Measurements from ENCODE around the gene CHN2. TPM values are rescaled to one million over a fixed set of nuclear protein-coding genes. Genes with fewer than 3 reads are reported as not detected.

Gene CHN2
- total RNA-seq, 2 experiments from 2014 or later: 2.1 to 3.5 TPM

DNA sequence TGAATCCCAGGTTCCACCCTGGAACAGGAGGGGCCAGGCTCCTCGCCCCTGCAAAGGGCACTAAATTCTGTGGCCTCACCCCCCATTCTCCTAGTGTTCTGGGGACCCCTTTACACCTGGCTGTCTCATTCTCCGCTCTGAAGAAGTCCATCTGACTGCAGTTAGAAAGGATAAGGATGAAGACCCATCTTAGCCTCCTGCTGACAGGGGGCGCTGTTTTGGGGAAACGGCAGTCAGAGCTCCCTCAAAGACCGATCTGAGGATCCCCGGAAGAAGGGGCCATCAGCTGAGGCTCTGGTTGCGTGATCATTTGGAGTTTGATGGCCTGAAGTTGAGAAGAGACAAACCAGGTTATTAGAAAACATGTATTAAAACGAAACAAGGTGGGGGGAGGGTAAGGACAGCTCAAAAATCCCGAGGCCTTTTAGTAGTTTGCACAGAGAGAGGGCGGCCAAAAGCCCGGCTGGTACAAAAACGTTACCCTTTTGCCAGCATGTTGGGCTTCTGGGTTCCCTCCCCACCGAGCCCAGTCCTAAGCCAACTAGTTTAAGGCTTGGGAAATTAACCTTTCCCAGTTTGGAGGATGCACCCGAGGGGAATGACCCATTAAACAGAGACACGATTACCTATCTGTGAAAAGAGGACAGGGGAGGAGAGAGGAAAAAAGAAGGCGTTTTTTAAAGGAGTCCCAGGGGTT lies 102.8 kb downstream of the CHN2 start:
- ATAC-seq (ENCODE audit: poor library complexity): no peak
- H3K4me3 Mint-ChIP-seq: no peak overlapping the region
- H3K36me3 Mint-ChIP-seq (ENCODE audit: low read depth): no peaks in the 10 kb centered on the region
- no peaks in the 10 kb centered on the region for H3K27me3 Mint-ChIP-seq
- TF ChIP-seq, protein P1, sequence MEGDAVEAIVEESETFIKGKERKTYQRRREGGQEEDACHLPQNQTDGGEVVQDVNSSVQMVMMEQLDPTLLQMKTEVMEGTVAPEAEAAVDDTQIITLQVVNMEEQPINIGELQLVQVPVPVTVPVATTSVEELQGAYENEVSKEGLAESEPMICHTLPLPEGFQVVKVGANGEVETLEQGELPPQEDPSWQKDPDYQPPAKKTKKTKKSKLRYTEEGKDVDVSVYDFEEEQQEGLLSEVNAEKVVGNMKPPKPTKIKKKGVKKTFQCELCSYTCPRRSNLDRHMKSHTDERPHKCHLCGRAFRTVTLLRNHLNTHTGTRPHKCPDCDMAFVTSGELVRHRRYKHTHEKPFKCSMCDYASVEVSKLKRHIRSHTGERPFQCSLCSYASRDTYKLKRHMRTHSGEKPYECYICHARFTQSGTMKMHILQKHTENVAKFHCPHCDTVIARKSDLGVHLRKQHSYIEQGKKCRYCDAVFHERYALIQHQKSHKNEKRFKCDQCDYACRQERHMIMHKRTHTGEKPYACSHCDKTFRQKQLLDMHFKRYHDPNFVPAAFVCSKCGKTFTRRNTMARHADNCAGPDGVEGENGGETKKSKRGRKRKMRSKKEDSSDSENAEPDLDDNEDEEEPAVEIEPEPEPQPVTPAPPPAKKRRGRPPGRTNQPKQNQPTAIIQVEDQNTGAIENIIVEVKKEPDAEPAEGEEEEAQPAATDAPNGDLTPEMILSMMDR (IDR thresholded peaks at IDR 0.05): no peak
- no peaks in the 10 kb centered on the region for H3K4me1 Mint-ChIP-seq (ENCODE audit: low read depth)
- no peak overlapping the region for H3K27ac Mint-ChIP-seq
- CTCF ChIA-PET: no interaction called here
- POLR2A ChIA-PET: no interaction called here
- Histone ChIP-seq H3K9me3 (ENCODE audit: control insufficient read depth in 1 of 2, insufficient read depth in 1 of 2, low read length in 2 of 2) (no peaks in the 10 kb centered on the region), H3K27me3 (ENCODE audit: control insufficient read depth in 1 of 2, insufficient read depth in 2 of 2, low read length in 2 of 2) (no peaks in the 10 kb centered on the region), H3K4me3 (ENCODE audit: low read length) (no peak overlapping the region), H3K4me1 (ENCODE audit: insufficient read depth, low read length) (no peaks in the 10 kb centered on the region), H3K36me3 (ENCODE audit: insufficient read depth, low read length) (no peaks in the 10 kb centered on the region), H3K27ac (ENCODE audit: low read depth in 1 of 2, low read length in 2 of 2) (no peak overlapping the region)
- intact Hi-C loops (cut with DNase I, micrococcal nuclease): no loop called here
- no peaks in the 10 kb centered on the region for H3K9me3 Mint-ChIP-seq
- DNase-seq: no peak

DNA sequence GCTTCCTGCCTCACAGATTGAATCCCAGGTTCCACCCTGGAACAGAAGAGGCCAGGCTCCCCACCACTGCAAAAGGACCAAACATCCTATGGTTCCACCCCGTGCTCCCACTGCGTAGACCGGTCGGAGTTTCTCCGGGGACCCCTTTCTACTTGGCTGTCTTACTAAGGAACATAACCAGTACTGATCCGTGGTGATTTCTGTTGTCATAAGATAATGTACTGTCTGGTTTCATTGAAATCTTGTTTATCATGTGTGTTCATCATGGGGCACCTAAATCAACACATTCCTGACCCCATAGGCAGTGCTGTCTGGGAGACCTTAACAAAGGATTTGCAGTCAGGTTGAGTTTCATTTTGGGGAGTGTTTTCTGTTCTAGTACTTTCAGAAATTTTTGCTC lies 104.5 kb downstream of the CHN2 start:
- POLR2A ChIA-PET: no interaction called here
- CTCF ChIA-PET: no interaction called here

DNA sequence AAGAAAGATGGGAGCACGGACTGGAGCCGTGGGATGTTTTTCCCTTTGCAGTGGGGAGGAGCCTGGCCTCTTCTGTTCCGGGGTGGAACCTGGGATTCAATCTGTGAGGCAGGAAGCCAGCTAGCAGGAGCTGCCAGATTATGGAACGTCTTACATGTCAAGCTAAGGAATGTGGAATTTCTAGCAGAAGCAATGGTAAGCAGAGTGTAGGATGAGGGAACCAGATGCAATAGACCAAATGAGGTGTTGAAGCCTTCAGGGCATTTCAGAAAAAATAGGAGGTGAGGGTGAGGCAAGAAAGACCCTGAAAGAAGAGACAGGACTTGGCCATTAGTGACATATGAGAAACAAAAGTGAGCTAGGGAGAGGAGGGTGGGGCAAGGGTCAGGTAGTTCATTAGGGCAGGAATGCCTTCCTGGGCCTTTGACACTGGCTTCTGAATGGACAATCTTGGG lies 105.5 kb downstream of the CHN2 start:
- Mint-ChIP-seq H3K4me3 (no peak overlapping the region), H3K9me3 (no peaks in the 10 kb centered on the region), H3K27me3 (no peaks in the 10 kb centered on the region), H3K36me3 (ENCODE audit: low read depth) (no peaks in the 10 kb centered on the region), H3K4me1 (ENCODE audit: low read depth) (no peaks in the 10 kb centered on the region), H3K27ac (no peak overlapping the region)
- DNase-seq (no peak), ATAC-seq (ENCODE audit: poor library complexity) (no peak)
- Histone ChIP-seq H3K27ac (ENCODE audit: low read depth in 1 of 2, low read length in 2 of 2) (no peak overlapping the region), H3K27me3 (ENCODE audit: control insufficient read depth in 1 of 2, insufficient read depth in 2 of 2, low read length in 2 of 2) (no peaks in the 10 kb centered on the region), H3K4me3 (ENCODE audit: low read length) (no peak overlapping the region), H3K36me3 (ENCODE audit: insufficient read depth, low read length) (no peaks in the 10 kb centered on the region), H3K9me3 (ENCODE audit: control insufficient read depth in 1 of 2, insufficient read depth in 1 of 2, low read length in 2 of 2) (no peaks in the 10 kb centered on the region), H3K4me1 (ENCODE audit: insufficient read depth, low read length) (no peaks in the 10 kb centered on the region)
- POLR2A ChIA-PET: no interaction called here
- intact Hi-C loops (cut with DNase I, micrococcal nuclease): no loop called here
- TF ChIP-seq, protein P1 (IDR thresholded peaks at IDR 0.05): no peak
- CTCF ChIA-PET: no interaction called here

More for the DNA sequence above, 104.5 kb downstream of the CHN2 start:
- intact Hi-C loops (cut with DNase I, micrococcal nuclease): no loop called here
- no peaks in the 10 kb centered on the region for H3K36me3 ChIP-seq (ENCODE audit: insufficient read depth, low read length)
- H3K4me3 ChIP-seq (ENCODE audit: low read length): no peak overlapping the region
- no peak for DNase-seq
- H3K4me1 Mint-ChIP-seq (ENCODE audit: low read depth): no peaks in the 10 kb centered on the region
- no peak overlapping the region for H3K27ac ChIP-seq (ENCODE audit: low read depth in 1 of 2, low read length in 2 of 2)
- H3K4me1 ChIP-seq (ENCODE audit: insufficient read depth, low read length): no peaks in the 10 kb centered on the region
- no peak overlapping the region for H3K27ac Mint-ChIP-seq
- no peak overlapping the region for H3K4me3 Mint-ChIP-seq
- no peaks in the 10 kb centered on the region for H3K36me3 Mint-ChIP-seq (ENCODE audit: low read depth)
- H3K27me3 ChIP-seq (ENCODE audit: control insufficient read depth in 1 of 2, insufficient read depth in 2 of 2, low read length in 2 of 2): no peaks in the 10 kb centered on the region
- no peaks in the 10 kb centered on the region for H3K27me3 Mint-ChIP-seq
- no peak for ATAC-seq (ENCODE audit: poor library complexity)
- no peaks in the 10 kb centered on the region for H3K9me3 Mint-ChIP-seq
- no peaks in the 10 kb centered on the region for H3K9me3 ChIP-seq (ENCODE audit: control insufficient read depth in 1 of 2, insufficient read depth in 1 of 2, low read length in 2 of 2)
- TF ChIP-seq, protein P1 (IDR thresholded peaks at IDR 0.05): no peak

All from CD4-positive, alpha-beta T cell (primary cell).